ENCODE measurements around the gene ETV6. TPM values are rescaled to one million over a fixed set of nuclear protein-coding genes. Genes with fewer than 3 reads are reported as not detected.

ETV6 gene
- total RNA-seq, 3 donors from 2014 or later: 17.8 to 58.7 (median 45.2) TPM

DNA sequence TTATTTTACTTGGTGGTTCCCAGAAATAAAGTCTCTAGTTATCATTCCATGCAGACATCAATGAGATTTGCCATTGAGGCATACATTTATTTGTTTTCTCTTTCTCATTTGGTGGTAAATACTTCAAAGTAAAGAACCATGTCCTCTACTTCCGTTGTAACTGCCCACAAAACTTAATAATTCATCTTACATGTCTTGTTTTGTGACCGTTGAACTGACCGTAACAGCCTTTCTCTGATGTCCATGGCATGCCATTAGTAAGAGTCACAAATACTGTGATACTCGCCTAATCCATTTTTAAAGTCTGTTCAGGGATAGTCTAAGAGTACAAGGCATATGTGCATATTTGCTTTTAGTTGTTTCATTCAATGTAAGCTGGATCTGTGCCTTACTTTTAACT lies 145.3 kb downstream of the ETV6 start:
- no peak overlapping the region for H3K4me3 ChIP-seq
- no peaks in the 10 kb centered on the region for H3K27me3 ChIP-seq
- DNase-seq (ENCODE audit: low spot score in 2 of 2): no peak
- H3K9me3 ChIP-seq: no peaks in the 10 kb centered on the region
- peak overlapping the region; percentile 82 for H3K27ac ChIP-seq
- H3K36me3 ChIP-seq: no peaks in the 10 kb centered on the region
- H3K4me1 ChIP-seq: peaks cover 5 to 26% of the 10 kb centered on the region in 2 donors
- intact Hi-C loops (cut with DNase I; ENCODE audit: low total_unique reads): no loop called here
- no peak for TF ChIP-seq CTCF (IDR thresholded peaks at IDR 0.05)
- no peak for TF ChIP-seq POLR2AphosphoS5 (IDR thresholded peaks at IDR 0.05)
- TF ChIP-seq POLR2A (IDR thresholded peaks at IDR 0.05): no peak

DNA sequence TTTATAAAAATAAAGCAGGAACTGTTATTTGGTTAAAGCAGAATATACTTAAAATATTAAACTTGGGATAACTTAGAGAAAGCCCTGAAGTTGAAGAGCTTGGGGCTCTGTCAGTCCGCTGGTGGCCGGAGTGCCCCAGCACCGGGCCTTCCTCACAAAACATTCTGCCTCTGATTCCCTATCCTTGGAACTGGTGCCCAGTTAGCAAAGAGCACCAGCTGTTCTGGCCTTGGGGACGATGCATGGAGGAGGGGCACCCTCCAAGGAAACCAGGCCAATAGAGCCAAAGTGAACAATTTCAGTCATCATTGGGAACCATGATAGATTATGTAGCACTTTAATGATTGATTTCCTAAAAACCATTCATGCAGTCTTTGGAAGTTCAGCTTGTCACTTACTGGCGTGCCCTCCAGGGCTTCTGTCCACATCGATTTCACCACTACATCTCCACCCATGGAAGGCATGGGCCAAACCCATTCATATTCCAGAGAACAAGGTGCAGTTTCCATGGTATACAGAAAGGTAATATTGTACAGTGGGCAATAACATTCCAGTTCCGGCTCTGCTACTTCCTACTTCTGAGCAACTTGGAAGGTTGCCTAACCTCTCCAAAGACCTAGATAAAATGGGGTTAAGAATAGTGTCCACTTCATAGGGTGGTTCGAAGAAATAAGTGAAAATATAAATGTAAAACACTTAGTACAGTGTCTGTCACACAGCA lies 145.9 kb downstream of the ETV6 start:
- H3K27ac ChIP-seq: peak overlapping the region; percentile 64 to 82
- no peak overlapping the region for H3K4me3 ChIP-seq
- no peak for DNase-seq (ENCODE audit: low spot score in 2 of 2)
- H3K9me3 ChIP-seq: no peaks in the 10 kb centered on the region
- peaks cover 5 to 26% of the 10 kb centered on the region in 2 donors for H3K4me1 ChIP-seq
- H3K36me3 ChIP-seq: no peaks in the 10 kb centered on the region
- intact Hi-C loops (cut with DNase I; ENCODE audit: low total_unique reads): no loop called here
- no peak for TF ChIP-seq CTCF (IDR thresholded peaks at IDR 0.05)
- no peak for TF ChIP-seq POLR2A (IDR thresholded peaks at IDR 0.05)
- H3K27me3 ChIP-seq: no peaks in the 10 kb centered on the region

DNA sequence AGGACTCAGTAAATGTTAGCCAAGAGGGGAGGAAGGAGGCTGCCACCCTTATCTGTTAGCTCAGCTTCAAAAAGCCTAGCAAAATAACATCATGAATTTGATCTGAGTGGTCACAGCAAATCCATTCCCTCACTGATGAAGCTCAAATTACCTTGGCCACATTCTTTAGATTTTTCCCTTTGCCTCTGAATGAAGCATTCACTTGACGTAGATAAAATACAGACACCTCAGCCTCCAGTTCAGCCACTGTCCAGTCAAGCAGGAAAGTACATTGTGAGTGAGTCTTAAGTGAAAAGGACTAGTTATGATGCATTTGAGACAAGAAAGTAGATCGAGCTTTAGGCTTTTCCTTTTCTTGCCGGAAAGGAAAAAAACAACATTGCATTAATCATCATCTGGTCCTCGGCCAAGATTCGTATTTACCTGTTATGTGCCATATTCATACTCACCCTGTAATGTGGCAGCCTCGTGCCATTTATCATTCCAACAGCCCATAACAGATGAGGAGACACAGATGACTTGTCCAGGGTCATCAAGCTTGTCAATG lies 146.5 kb downstream of the ETV6 start:
- H3K27me3 ChIP-seq: no peaks in the 10 kb centered on the region
- H3K4me1 ChIP-seq: peaks cover 5 to 26% of the 10 kb centered on the region in 2 donors
- H3K36me3 ChIP-seq: no peaks in the 10 kb centered on the region
- peak overlapping the region; percentile 64 to 82 for H3K27ac ChIP-seq
- no peak for TF ChIP-seq POLR2A (IDR thresholded peaks at IDR 0.05)
- no peak for TF ChIP-seq CTCF (IDR thresholded peaks at IDR 0.05)
- no peak for TF ChIP-seq POLR2AphosphoS5 (IDR thresholded peaks at IDR 0.05)
- intact Hi-C loops (cut with DNase I; ENCODE audit: low total_unique reads): no loop called here
- DNase-seq (ENCODE audit: low spot score in 2 of 2): no peak
- no peak overlapping the region for H3K4me3 ChIP-seq
- no peaks in the 10 kb centered on the region for H3K9me3 ChIP-seq

GRCh38 chr12:11797317-11797913 lies 147.9 kb downstream of the ETV6 start:
- TF ChIP-seq POLR2A (IDR thresholded peaks at IDR 0.05): no peak
- TF ChIP-seq POLR2AphosphoS5 (IDR thresholded peaks at IDR 0.05): no peak
- TF ChIP-seq CTCF (IDR thresholded peaks at IDR 0.05): no peak
- H3K27ac ChIP-seq: peak overlapping the region; percentile 74 to 82

More at GRCh38 chr12:11797317-11797913, 147.9 kb downstream of the ETV6 start:
- H3K4me3 ChIP-seq: no peak overlapping the region
- H3K9me3 ChIP-seq: no peaks in the 10 kb centered on the region
- no peaks in the 10 kb centered on the region for H3K27me3 ChIP-seq
- H3K36me3 ChIP-seq: no peaks in the 10 kb centered on the region
- intact Hi-C loops (cut with DNase I; ENCODE audit: low total_unique reads): no loop called here
- H3K4me1 ChIP-seq: peaks cover 5 to 26% of the 10 kb centered on the region in 2 donors
- peak in 1 of 2 donors; percentile 63 for DNase-seq (ENCODE audit: low spot score in 2 of 2)
